Progenitor cell of endocrine pancreas (in vitro differentiated cells): ENCODE measurements around the gene ADARB2. TPM values are rescaled to one million over a fixed set of nuclear protein-coding genes. Genes with fewer than 3 reads are reported as not detected.

ENCODE experiments used
- DNase-seq: peaks from one replicate; pipeline ENCODE4 v3.0.0; 2021; ENCODE audit warnings: low spot score; ENCODE audit not compliant: unreplicated experiment
- H3K27ac Mint-ChIP-seq: 2 replicates; pipeline ENCODE4 v1.8.0; 2021; ENCODE audit warnings: mild to moderate bottlenecking, moderate library complexity, mixed read lengths
- H3K27me3 Mint-ChIP-seq: 2 replicates; pipeline ENCODE4 v1.8.0; 2021; ENCODE audit warnings: mixed read lengths
- H3K36me3 Mint-ChIP-seq: 2 replicates; pipeline ENCODE4 v1.8.0; 2022; ENCODE audit warnings: mixed read lengths; ENCODE audit not compliant: insufficient read depth
- H3K4me1 Mint-ChIP-seq: 2 replicates; pipeline ENCODE4 v1.8.0; 2021; ENCODE audit warnings: low read depth, mixed read lengths
- H3K4me3 Mint-ChIP-seq: 2 replicates; pipeline ENCODE4 v1.8.0; 2021; ENCODE audit warnings: low read depth, mild to moderate bottlenecking, moderate library complexity, mixed read lengths
- H3K9me3 Mint-ChIP-seq: 2 replicates; pipeline ENCODE4 v1.8.0; 2021; ENCODE audit warnings: low read depth, mixed read lengths
- total RNA-seq: library from RNA; stranded (reverse); gene quantifications from 2 replicates; pipeline ENCODE4 v1.2.1, GENCODE V29; 2021
- TF ChIP-seq, protein P1 (sequence below): fragments of 200-600 bp; sonication (generic); IDR thresholded peaks from one replicate; pipeline ENCODE4 v1.5.0; 2021; ENCODE audit warnings: antibody characterized with exemption, mild to moderate bottlenecking; ENCODE audit not compliant: unreplicated experiment

The ADARB2 gene
- total RNA-seq, 1 donor from 2014 or later, result 1.3 TPM

DNA sequence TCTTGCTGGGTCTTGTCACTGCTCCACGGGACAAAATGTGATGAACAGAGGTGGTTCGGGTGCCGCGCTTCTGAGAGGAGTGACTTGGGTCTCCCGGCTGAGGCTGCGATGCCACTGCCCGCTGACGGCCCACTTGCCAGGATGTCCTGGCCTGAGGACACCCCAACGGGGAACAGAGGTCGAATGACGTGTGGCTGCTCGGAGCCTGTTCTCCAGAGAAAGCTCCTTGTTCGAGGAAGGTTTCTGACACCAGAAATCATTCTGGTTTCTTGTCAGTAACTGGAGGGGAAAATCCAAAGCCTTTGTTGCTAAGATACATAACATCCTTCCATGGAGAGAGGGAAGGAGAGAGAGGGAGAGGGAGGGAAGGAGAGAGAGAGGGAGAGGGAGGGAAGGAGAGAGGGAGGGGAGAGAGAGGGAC, 444.7 kb downstream of the ADARB2 start:
- Mint-ChIP-seq H3K27ac (no peak overlapping the region), H3K36me3 (no peaks in the 10 kb centered on the region)

DNA sequence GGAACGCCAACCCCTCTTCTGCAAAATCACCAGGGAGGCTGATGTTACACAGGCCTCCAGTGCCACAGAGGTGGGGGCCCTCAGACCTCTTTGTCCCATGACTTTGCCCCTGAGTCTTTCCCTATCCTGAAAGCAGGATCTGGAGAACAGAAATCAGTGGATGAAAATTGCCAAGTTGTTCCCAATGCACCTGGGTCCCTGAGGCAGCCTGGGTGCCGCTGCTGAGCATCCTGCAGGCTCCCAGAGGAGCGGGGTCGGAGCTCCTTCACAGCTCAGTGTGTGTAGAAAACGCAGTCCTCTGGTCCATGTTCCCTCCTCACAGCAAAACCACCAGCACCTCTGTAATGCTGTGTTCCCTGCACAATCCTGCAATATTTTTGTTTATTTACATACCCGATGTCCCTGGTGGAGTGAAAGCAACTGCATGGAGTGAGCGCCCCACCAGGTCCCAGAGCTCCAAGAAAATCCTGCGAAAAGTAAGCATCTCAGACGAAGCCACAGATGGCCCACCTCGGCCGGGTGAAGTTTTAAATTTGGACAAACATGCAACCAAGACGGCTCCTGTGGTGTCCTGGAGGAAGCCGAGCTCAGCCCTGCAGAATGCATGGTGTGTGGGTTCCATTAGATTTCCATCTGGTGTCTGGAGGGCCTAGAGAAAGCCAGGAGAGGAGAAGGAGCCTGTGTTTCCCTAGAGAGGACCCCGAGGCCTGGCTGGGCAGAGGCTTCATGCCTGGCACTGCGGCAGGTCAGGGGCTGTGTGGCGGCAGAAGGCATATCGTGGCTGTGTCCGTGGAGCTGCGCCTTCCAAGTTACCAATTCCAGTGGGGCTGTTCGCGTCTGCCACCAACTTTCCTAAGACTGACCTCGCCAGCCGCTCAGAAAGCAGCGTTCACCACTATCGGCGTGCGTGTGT, 445.9 kb downstream of the ADARB2 start:
- H3K27me3 Mint-ChIP-seq, result peaks cover 17% of the 10 kb centered on the region
- no peaks in the 10 kb centered on the region for H3K9me3 Mint-ChIP-seq
- H3K27ac Mint-ChIP-seq, result no peak overlapping the region

More for the DNA sequence above, 444.7 kb downstream of the ADARB2 start:
- TF ChIP-seq, protein P1, sequence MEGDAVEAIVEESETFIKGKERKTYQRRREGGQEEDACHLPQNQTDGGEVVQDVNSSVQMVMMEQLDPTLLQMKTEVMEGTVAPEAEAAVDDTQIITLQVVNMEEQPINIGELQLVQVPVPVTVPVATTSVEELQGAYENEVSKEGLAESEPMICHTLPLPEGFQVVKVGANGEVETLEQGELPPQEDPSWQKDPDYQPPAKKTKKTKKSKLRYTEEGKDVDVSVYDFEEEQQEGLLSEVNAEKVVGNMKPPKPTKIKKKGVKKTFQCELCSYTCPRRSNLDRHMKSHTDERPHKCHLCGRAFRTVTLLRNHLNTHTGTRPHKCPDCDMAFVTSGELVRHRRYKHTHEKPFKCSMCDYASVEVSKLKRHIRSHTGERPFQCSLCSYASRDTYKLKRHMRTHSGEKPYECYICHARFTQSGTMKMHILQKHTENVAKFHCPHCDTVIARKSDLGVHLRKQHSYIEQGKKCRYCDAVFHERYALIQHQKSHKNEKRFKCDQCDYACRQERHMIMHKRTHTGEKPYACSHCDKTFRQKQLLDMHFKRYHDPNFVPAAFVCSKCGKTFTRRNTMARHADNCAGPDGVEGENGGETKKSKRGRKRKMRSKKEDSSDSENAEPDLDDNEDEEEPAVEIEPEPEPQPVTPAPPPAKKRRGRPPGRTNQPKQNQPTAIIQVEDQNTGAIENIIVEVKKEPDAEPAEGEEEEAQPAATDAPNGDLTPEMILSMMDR, result no peak
- Mint-ChIP-seq H3K4me1 (peaks cover 17% of the 10 kb centered on the region), H3K9me3 (no peaks in the 10 kb centered on the region), H3K27me3 (peaks cover 17% of the 10 kb centered on the region), H3K4me3 (no peak overlapping the region)
- no peak for DNase-seq

DNA sequence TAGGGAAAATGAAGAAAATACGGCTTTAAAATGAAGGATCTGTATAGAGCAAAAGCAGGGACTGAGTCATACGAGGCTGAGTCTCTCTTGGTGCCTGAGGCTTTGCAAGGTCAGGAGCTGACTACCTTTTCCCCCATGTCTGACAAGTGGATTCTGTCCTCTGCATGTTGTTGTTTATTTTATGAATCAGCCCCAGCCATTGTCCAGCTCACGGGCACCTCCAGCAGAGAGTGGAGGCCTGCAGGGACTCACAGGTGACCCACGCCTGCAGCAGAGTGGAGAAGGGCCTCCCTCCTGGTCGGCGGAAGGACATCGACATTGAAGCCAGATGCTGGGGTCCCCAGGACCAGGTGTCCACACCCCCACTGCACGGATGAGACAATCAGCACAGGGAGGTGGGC, 447.3 kb downstream of the ADARB2 start:
- H3K27me3 Mint-ChIP-seq, result peaks cover 16% of the 10 kb centered on the region
- H3K4me3 Mint-ChIP-seq, result no peak overlapping the region
- no peak for DNase-seq
- TF ChIP-seq, protein P1, result no peak
- no peaks in the 10 kb centered on the region for H3K9me3 Mint-ChIP-seq
- H3K27ac Mint-ChIP-seq, result no peak overlapping the region
- H3K4me1 Mint-ChIP-seq, result peaks cover 15% of the 10 kb centered on the region
- H3K36me3 Mint-ChIP-seq, result no peaks in the 10 kb centered on the region

More for the DNA sequence above, 445.9 kb downstream of the ADARB2 start:
- DNase-seq, result no peak
- Mint-ChIP-seq H3K36me3 (no peaks in the 10 kb centered on the region), H3K4me3 (no peak overlapping the region), H3K4me1 (peaks cover 17% of the 10 kb centered on the region)
- TF ChIP-seq, protein P1, result no peak

DNA sequence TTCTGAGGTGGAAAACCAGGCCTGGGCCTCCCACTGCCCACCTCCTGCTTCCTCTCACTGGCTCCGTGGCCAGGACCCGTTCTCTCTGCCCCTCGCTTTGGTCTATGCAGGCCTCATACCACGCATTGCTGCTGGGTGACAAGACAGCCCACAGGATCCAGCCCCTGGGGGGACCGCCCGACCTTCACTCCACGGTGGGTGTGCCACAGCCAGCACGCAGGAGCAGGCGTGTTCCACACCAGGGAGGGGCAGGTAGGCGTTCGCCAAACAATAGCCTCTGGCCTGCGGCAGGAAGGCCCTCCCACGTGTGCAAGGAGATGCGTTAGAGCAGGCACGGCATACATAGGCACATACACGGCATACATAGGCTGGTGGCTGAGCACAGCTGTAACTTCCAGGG, 447.7 kb downstream of the ADARB2 start:
- Mint-ChIP-seq H3K27me3 (peaks cover 13% of the 10 kb centered on the region), H3K9me3 (no peaks in the 10 kb centered on the region), H3K4me3 (no peak overlapping the region)

DNA sequence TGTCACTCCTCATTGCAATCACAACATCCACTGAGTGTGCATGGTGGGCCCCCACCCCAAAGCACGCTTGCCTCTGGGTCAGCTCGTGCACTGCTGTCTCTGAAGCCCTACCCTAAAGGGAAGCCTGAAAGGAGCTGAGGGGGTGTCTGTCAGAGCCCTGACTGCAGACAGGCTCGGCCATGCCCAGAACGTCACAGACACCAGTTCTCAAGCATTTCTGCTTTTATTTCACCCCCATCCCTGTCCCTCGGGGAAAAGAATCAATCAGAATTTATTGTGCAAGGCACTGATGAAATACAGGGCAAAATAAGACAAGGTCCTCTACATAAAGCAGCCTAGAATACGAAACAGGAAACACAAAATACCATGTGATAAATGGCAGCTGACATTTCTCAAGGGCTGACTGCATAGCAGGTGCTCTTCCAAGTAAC, 449.3 kb downstream of the ADARB2 start:
- Mint-ChIP-seq H3K4me3 (no peak overlapping the region), H3K36me3 (no peaks in the 10 kb centered on the region), H3K4me1 (no peaks in the 10 kb centered on the region)

More for the DNA sequence above, 447.7 kb downstream of the ADARB2 start:
- TF ChIP-seq, protein P1, result no peak
- DNase-seq, result no peak
- Mint-ChIP-seq H3K36me3 (no peaks in the 10 kb centered on the region), H3K27ac (no peak overlapping the region), H3K4me1 (peaks cover 11% of the 10 kb centered on the region)

More for the DNA sequence above, 449.3 kb downstream of the ADARB2 start:
- TF ChIP-seq, protein P1, result no peak
- Mint-ChIP-seq H3K27ac (no peak overlapping the region), H3K9me3 (no peaks in the 10 kb centered on the region), H3K27me3 (peaks cover 11% of the 10 kb centered on the region)
- DNase-seq, result no peak
